Peyer's patch (tissue), 4 donors: ENCODE results near the gene KAZN.

ENCODE experiments used
- POLR2A ChIP-seq, 2 donors: fragments of 450-650 bp; IDR thresholded peaks; one replicate each; pipeline ENCODE4 v1.5.1; 2017; ENCODE audit warnings: antibody characterized with exemption in 2 of 2, mild to moderate bottlenecking in 2 of 2, moderate library complexity in 2 of 2
- TF ChIP-seq, protein P1 (sequence below), 6 experiments: fragments of 450-650 bp in 4 of 6; fragments of 200-600 bp in 2 of 6; sonication (generic) in 1 of 6; IDR thresholded peaks; one replicate each; pipeline ENCODE4 v1.5.1; 2017 to 2019; ENCODE audit warnings: antibody characterized with exemption in 6 of 6, mild to moderate bottlenecking in 3 of 6, moderate library complexity in 1 of 6

DNA sequence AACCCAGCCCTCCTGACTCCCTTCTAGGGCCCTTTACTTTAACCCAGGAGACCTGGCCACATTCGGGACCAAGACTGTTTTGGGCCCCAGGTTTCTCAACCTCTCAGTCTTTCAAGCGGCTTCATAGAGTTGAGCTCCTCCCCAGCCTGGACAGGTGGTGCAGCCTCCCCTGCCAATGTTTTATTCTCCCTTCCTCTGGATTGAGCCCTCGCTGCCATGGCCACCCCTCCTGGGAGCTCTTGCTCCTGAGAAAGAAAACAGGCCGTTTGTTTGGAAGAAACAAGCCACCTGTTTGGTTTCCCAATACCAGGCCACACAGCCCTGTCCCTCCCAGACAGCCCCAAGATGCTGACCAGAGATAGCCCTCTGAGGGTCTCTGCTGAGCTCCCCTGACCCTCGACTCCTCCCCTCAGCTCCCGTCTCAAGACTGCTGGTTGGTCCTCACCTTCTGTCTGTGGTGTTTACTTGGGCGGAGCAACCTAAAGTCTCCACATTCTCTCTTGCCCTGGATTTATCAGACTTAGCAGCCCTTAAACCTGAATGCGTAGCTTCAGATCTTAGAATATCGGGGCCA lies 558.4 kb downstream of the KAZN start:
- TF ChIP-seq, protein P1, sequence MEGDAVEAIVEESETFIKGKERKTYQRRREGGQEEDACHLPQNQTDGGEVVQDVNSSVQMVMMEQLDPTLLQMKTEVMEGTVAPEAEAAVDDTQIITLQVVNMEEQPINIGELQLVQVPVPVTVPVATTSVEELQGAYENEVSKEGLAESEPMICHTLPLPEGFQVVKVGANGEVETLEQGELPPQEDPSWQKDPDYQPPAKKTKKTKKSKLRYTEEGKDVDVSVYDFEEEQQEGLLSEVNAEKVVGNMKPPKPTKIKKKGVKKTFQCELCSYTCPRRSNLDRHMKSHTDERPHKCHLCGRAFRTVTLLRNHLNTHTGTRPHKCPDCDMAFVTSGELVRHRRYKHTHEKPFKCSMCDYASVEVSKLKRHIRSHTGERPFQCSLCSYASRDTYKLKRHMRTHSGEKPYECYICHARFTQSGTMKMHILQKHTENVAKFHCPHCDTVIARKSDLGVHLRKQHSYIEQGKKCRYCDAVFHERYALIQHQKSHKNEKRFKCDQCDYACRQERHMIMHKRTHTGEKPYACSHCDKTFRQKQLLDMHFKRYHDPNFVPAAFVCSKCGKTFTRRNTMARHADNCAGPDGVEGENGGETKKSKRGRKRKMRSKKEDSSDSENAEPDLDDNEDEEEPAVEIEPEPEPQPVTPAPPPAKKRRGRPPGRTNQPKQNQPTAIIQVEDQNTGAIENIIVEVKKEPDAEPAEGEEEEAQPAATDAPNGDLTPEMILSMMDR (IDR thresholded peaks at IDR 0.05), result no peak
- TF ChIP-seq POLR2A (IDR thresholded peaks at IDR 0.05), result no peak
